ENCODE measurements around the gene ARHGEF17. TPM values are rescaled to one million over a fixed set of nuclear protein-coding genes. Genes with fewer than 3 reads are reported as not detected.

ARHGEF17 gene
- total and polyA plus RNA-seq, 2 experiments from 2014 or later, result 15.3 to 23.5 TPM

DNA sequence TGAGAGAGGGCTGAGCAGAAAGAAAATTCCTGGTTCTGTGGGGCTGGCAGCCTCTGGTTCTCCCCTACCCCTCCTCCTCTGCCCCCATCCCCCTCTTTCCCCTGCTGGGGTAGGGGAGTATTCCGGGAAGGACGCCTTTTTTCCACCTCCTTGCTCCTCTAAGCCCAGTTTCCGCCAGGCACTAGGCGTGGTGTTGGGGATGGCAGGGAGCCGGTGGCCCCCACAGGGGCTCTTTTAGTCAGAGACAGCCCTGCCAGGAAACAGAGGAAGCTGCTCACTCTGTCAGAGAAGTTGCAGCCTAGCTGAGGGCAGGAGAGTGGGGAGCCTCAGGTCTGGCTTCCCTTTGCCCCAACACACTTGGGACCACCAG is 15.6 kb upstream of the ARHGEF17 start:
- Histone ChIP-seq H3K4me2 (ENCODE audit: unreplicated experiment) (no peak overlapping the region), H2AFZ (no peak overlapping the region), H3K79me2 (ENCODE audit: insufficient read depth) (no peaks in the 10 kb centered on the region), H3K9me3 (ENCODE audit: low read depth) (no peaks in the 10 kb centered on the region), H3K4me3 (no peak overlapping the region), H3K9me2 (ENCODE audit: insufficient read depth) (no peaks in the 10 kb centered on the region), H3K9ac (no peak overlapping the region), H3K27me3 (replicated peaks; ENCODE audit: insufficient read depth) (no peaks in the 10 kb centered on the region), H3K36me3 (ENCODE audit: low read depth) (no peaks in the 10 kb centered on the region), H3F3A (ENCODE audit: insufficient read depth) (peaks cover 17% of the 10 kb centered on the region), H4K20me1 (ENCODE audit: insufficient read depth) (no peaks in the 10 kb centered on the region), H3K4me1 (ENCODE audit: insufficient read depth) (peaks cover 22% of the 10 kb centered on the region), H3K27ac (no peak overlapping the region)
- 50 to 62% methylated on average over 5 of the region's 5 CpGs for WGBS, 2 experiments (ENCODE audit: low coverage in 1 of 2, low lambda C conversion rate in 2 of 2, missing lambda C conversion rate in 2 of 2)
- no peak for TF ChIP-seq EZH2 (IDR thresholded peaks at IDR 0.05; ENCODE audit: insufficient read depth, poor library complexity, severe bottlenecking)
- TF ChIP-seq EZH2phosphoT487 (IDR thresholded peaks at IDR 0.05; ENCODE audit: insufficient read depth, low read depth), result no peak
- in situ Hi-C loops (cut with MboI), result loop anchor here (25.0 kb wide), 1 partner anchor 455 kb away; no protein-coding TSS in a partner anchor
- DNase-seq, result peak; percentile 53

- in situ Hi-C loops (cut with MboI), result loop anchor here (25.0 kb wide), 1 partner anchor 456 kb away; no protein-coding TSS in a partner anchor
- H3K36me3 ChIP-seq (ENCODE audit: low read depth), result no peaks in the 10 kb centered on the region
- TF ChIP-seq EZH2phosphoT487 (IDR thresholded peaks at IDR 0.05; ENCODE audit: insufficient read depth, low read depth), result no peak
- TF ChIP-seq EZH2 (IDR thresholded peaks at IDR 0.05; ENCODE audit: insufficient read depth, poor library complexity, severe bottlenecking), result no peak
- H3K9me3 ChIP-seq (ENCODE audit: low read depth), result no peaks in the 10 kb centered on the region
- no peak overlapping the region for H3K4me2 ChIP-seq (ENCODE audit: unreplicated experiment)
- H3K4me1 ChIP-seq (ENCODE audit: insufficient read depth), result peaks cover 21% of the 10 kb centered on the region
- 100% methylated on average over 2 to 4 of the region's 4 CpGs for WGBS, 2 experiments (ENCODE audit: low coverage in 1 of 2, low lambda C conversion rate in 2 of 2, missing lambda C conversion rate in 2 of 2)
- H3K27ac ChIP-seq, result no peak overlapping the region
- no peak overlapping the region for H2AFZ ChIP-seq
- no peaks in the 10 kb centered on the region for H3K79me2 ChIP-seq (ENCODE audit: insufficient read depth)
- no peak overlapping the region for H3K9ac ChIP-seq
- H3K27me3 ChIP-seq (replicated peaks; ENCODE audit: insufficient read depth), result no peaks in the 10 kb centered on the region
- no peaks in the 10 kb centered on the region for H4K20me1 ChIP-seq (ENCODE audit: insufficient read depth)
- no peak for DNase-seq
- no peaks in the 10 kb centered on the region for H3K9me2 ChIP-seq (ENCODE audit: insufficient read depth)
- H3K4me3 ChIP-seq, result no peak overlapping the region
- peaks cover 17% of the 10 kb centered on the region for H3F3A ChIP-seq (ENCODE audit: insufficient read depth)
Observed at GRCh38 chr11:73293356-73293936, 14.6 kb upstream of the ARHGEF17 start.

GRCh38 chr11:73294604-73295003 is 13.5 kb upstream of the ARHGEF17 start:
- Histone ChIP-seq H3K9me3 (ENCODE audit: low read depth) (no peaks in the 10 kb centered on the region), H3K4me3 (no peak overlapping the region), H3K27me3 (replicated peaks; ENCODE audit: insufficient read depth) (no peaks in the 10 kb centered on the region), H2AFZ (no peak overlapping the region), H4K20me1 (ENCODE audit: insufficient read depth) (no peaks in the 10 kb centered on the region), H3F3A (ENCODE audit: insufficient read depth) (peaks cover 17% of the 10 kb centered on the region), H3K36me3 (ENCODE audit: low read depth) (no peaks in the 10 kb centered on the region), H3K9ac (peak overlapping the region; percentile 19; the same call in 1 of the 2 replicates), H3K79me2 (ENCODE audit: insufficient read depth) (no peaks in the 10 kb centered on the region), H3K27ac (peak overlapping the region; percentile 55), H3K4me2 (ENCODE audit: unreplicated experiment) (peak overlapping the region; percentile 29), H3K4me1 (ENCODE audit: insufficient read depth) (peaks cover 11% of the 10 kb centered on the region; the same call in 1 of the 2 replicates), H3K9me2 (ENCODE audit: insufficient read depth) (no peaks in the 10 kb centered on the region)
- DNase-seq, result no peak
- no peak for TF ChIP-seq EZH2 (IDR thresholded peaks at IDR 0.05; ENCODE audit: insufficient read depth, poor library complexity, severe bottlenecking)
- no peak for TF ChIP-seq EZH2phosphoT487 (IDR thresholded peaks at IDR 0.05; ENCODE audit: insufficient read depth, low read depth)
- in situ Hi-C loops (cut with MboI), result loop anchor here (25.0 kb wide), 1 partner anchor 457 kb away; no protein-coding TSS in a partner anchor

- Histone ChIP-seq H3K4me2 (ENCODE audit: unreplicated experiment) (peak overlapping the region; percentile 29), H3F3A (ENCODE audit: insufficient read depth) (peaks cover 17% of the 10 kb centered on the region), H2AFZ (peak overlapping the region; percentile 23; the same call in 1 of the 2 replicates), H3K27me3 (replicated peaks; ENCODE audit: insufficient read depth) (no peaks in the 10 kb centered on the region), H4K20me1 (ENCODE audit: insufficient read depth) (no peaks in the 10 kb centered on the region), H3K79me2 (ENCODE audit: insufficient read depth) (no peaks in the 10 kb centered on the region), H3K9me2 (ENCODE audit: insufficient read depth) (no peaks in the 10 kb centered on the region), H3K36me3 (ENCODE audit: low read depth) (no peaks in the 10 kb centered on the region), H3K9me3 (ENCODE audit: low read depth) (no peaks in the 10 kb centered on the region), H3K4me3 (no peak overlapping the region), H3K4me1 (ENCODE audit: insufficient read depth) (peaks cover 11% of the 10 kb centered on the region; the same call in 1 of the 2 replicates), H3K9ac (peak overlapping the region; percentile 19; the same call in 1 of the 2 replicates), H3K27ac (peak overlapping the region; percentile 55)
- peak; percentile 93 for DNase-seq
- 36 to 38% methylated on average over 12 of the region's 12 CpGs for WGBS, 2 experiments (ENCODE audit: low coverage in 1 of 2, low lambda C conversion rate in 2 of 2, missing lambda C conversion rate in 2 of 2)
- TF ChIP-seq EZH2 (IDR thresholded peaks at IDR 0.05; ENCODE audit: insufficient read depth, poor library complexity, severe bottlenecking) (no peak), EZH2phosphoT487 (IDR thresholded peaks at IDR 0.05; ENCODE audit: insufficient read depth, low read depth) (no peak)
- in situ Hi-C loops (cut with MboI), result loop anchor here (25.0 kb wide), 1 partner anchor 458 kb away; no protein-coding TSS in a partner anchor
Observed at GRCh38 chr11:73295241-73295995, 12.7 kb upstream of the ARHGEF17 start.

Data from GM23248 (cell line).